HG03135 (cell line): ENCODE results near the gene TIGD7.
"Not testable (repeated sequence)": the region's sequence is repeated elsewhere in the genome, so short reads cannot be mapped to it uniquely, and the experiment has no call there.

Experiments
- ATAC-seq: cut with Tn5 transposase; IDR thresholded peaks from one replicate; pipeline ENCODE4 v1.9.1; 2021; ENCODE audit warnings: mild to moderate bottlenecking, moderate library complexity; ENCODE audit not compliant: unreplicated experiment

Gene TIGD7

DNA sequence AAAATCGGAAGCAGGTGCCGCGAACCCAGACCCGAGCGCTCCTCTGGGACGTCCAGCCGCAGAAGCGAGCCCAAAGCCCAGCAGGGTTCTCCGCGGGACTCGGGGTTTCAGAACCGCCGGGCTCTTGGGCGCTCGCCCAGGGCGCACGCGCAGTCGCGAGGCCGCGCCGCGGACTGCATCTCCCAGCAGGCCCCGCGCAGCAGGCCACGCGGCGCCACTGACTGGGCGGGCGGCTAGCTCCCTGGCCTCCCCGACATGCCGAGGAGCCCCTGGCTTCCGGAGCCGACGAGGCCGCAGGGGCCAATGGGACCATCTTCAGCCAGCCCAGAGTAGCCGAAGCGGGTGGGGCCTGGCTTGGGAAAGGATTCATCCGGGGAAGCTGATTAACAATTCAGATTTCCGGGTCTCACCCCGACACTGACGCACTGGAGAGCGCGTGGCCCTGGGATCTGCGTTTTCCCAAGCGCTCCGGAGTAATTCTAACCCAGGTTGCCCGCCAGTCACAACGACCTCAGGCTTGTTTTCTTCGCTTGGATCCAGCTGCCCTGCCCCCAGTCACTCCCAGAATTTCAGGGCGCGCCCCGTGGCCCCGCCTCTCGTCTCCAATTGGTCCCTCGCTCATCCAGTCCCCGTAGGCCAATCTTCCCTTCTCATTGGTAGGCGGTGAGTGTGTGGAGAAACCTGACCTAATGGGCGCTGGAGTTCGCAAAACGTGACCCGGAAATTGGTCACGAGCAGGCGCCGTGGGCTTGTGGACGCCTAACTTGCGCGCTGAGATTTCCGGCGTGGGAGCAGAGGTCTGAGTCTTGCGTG lies 22.3 kb downstream of the TIGD7 start, which contains the start of gene ZNF263:
ZNF263 (plus strand) TSS at position 762 of the 813 bp plus-strand sequence. CDS start 328 bp downstream, outside the sequence.
- peak; percentile 81 for ATAC-seq

DNA sequence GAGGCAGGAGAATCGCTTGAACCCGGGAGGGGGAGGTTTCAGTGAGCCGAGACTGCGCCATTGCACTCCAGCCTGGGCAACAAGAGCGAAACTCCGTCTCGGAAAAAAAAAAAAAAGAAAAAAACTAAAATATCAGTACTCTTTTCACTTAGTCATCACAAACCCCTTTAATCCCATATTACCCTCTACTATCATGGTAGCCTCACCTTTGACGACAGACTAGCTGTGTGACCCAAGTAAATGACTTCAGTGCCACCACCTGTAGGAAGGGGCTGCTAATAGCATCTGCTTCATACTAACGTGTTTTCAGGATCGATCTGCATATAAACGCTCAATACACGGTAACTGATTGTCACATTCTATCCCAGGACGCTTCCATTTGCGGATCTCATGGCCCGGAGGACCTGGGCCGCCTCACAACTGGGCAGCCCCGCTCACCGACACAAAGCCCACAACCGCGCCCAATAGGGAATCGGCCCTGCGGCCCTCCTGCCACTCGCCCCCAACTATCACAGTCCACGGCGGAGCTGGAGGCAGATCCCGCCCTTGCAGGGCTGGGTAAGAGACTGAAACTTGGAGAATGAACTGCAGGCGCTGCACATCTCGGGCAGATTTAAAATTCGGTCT lies 23.0 kb downstream of the TIGD7 start:
- peak; percentile 32 for ATAC-seq

- no peak for ATAC-seq
Measured at GRCh38 chr16:3281222-3281820, 23.9 kb downstream of the TIGD7 start.

- no peak for ATAC-seq
Measured at GRCh38 chr16:3276679-3277078, 28.6 kb downstream of the TIGD7 start.

DNA sequence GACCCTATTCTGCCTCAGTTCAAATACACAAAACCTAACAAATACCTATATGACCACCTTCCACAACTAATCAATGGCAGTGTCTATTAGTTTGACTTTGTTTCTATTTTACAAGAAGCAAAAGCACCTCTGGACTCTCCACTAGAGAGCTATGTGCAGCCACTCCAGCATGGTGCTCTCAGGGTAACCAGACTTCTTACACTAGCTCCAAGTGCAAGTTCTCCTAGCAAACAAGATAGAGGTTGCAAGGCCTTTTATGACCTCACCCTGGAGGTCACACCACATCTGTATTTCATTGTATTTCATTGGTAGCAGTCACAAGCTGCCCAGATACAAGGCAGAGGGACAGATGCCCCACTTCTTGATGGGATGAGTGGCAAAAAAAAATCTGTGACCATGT lies 30.3 kb downstream of the TIGD7 start:
- no peak for ATAC-seq

DNA sequence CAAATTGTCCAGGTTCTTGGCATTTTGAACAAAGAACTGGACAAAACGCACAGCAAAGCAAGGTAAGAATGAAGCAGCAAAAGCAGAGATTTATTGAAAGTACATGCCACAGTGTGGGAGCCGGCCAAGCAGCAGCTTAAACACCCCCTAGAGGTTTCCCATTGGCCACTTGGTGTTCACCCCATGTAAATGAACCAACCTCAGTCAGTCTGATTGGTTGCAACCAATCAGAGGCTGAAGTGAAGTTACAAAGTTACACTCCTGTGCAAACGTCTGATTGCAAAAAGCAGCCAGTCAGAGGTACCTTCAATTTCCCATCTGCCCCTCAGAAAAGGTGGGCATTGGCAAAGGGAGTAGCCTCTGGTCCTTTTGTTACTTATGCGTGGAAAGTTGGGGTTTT lies 30.7 kb downstream of the TIGD7 start:
- no peak for ATAC-seq

- ATAC-seq, result not testable (repeated sequence)
Measured at GRCh38 chr16:3271281-3271680, 33.9 kb downstream of the TIGD7 start.

- not testable (repeated sequence) for ATAC-seq
Measured at GRCh38 chr16:3270718-3271117, 34.5 kb downstream of the TIGD7 start.

DNA sequence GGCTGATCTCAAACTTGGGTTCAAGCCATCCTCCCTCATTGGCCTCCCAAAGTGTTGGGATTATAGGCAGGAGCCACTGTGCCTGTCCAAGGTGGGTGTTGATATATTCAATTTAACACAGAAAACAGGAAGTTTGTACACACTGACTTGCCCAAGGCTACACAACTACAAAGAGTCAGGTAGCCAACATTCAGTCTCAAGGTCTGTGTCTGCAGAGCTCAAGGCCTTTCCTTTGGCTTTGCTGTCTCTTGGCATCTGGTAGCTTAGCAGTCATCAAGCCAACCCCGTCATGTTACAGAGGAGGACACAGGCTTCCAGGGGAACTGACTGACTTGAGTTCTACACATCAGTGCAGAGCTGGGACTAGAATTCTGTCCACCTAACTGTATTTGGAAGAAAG lies 36.9 kb downstream of the TIGD7 start:
- ATAC-seq, result no peak

- no peak for ATAC-seq
Measured at GRCh38 chr16:3266873-3267537, 38.2 kb downstream of the TIGD7 start.

- peak; percentile 75 for ATAC-seq
Measured at GRCh38 chr16:3264137-3265036, 40.8 kb downstream of the TIGD7 start.

DNA sequence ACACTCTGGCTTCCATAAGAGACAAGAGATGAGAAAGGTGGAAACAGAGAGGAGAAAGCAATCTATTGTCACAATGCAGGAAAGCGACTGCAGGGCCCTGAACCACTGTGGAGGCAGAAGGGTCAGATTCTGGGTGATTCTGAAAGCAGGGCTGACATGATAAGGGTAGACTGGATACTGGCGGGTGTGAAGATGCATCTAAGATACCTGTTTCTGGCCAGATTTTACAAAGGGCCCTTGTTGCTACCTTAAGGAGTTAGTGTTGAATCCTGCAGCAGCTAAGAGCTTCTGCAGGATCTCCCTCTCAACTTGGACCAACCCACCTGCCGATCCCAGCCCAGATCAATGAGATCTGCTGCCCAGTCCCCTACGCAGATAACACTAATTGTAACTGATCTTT lies 42.7 kb downstream of the TIGD7 start:
- no peak for ATAC-seq

DNA sequence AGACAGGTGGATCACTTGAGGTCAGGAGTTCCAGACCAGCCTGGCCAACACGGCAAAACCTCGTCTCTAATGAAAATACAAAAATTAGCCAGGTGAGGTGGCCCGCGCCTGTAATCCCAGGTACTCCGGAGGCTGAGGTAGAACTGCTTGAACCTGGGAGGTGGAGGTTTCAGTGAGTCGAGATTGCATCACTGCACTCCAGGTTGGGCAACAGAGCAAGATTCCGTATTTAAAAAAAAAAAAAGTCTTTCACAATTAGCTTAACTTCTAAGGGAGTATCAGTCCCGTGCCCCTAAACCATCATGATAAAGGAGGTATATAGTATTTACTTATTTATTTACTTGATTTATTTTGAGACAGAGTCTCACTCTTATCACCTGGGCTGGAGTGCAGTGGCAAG lies 45.4 kb downstream of the TIGD7 start:
- no peak for ATAC-seq

DNA sequence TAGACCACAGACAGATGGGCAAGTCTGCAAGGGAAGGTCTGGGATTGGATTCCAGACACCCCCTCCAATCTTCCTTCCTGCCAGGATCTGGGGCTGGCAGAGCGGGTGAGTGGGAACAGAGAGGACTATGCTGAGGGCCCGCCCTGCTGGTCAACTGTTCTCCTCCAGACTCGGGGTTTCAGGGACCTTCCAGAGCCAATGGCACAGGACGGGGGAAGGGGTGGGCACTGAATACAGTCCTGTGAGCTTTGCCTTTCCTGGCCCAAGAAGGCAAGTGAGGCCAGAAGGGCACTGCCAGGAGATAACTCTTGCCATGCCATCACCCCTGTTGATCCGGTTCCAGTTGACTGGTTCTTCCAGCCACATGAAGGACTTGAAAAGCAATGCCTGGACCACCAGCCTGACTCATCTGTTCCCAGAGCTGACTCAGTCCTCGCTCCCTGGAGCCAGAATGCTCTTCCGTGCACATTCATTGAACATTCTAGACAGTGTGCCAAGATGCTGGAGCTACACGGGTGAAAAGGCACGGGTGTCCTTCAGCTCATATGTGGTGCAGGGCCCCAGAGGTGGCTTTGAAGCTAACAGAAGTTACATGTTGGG lies 48.3 kb downstream of the TIGD7 start:
- no peak for ATAC-seq

- no peak for ATAC-seq
Measured at GRCh38 chr16:3256146-3256865, 48.9 kb downstream of the TIGD7 start, which contains the start of gene MEFV. TSS of gene MEFV (minus strand) at chr16:3256633. CDS start at chr16:3256587, 46 bp downstream.

GRCh38 chr16:3254309-3254708 lies 50.9 kb downstream of the TIGD7 start:
- ATAC-seq, result no peak

- ATAC-seq, result no peak
Measured at GRCh38 chr16:3252967-3253366, 52.3 kb downstream of the TIGD7 start.

GRCh38 chr16:3249451-3249850 lies 55.8 kb downstream of the TIGD7 start:
- ATAC-seq, result no peak

- ATAC-seq, result no peak
Measured at GRCh38 chr16:3249020-3249419, 56.2 kb downstream of the TIGD7 start.
